T-helper 2 cell treated with Interferon-gamma antibody and Interleukin-4, amounts not matched to agents 100 ng/mL and 5 ng/mL, for 36 hours (primary cell): ENCODE measurements around the gene PLA1A. TPM values are rescaled to one million over a fixed set of nuclear protein-coding genes. Genes with fewer than 3 reads are reported as not detected.

Experiments
- intact Hi-C: fragments of 100-400 bp; cut with micrococcal nuclease; formaldehyde crosslinking; loops from one replicate; pipeline ENCODE4 v1.15.1; 2023
- total RNA-seq: library from RNA; stranded (reverse); gene quantifications from 2 replicates; pipeline ENCODE4 v1.2.3, GENCODE V29; 2022

PLA1A gene
- total RNA-seq, 1 donor from 2014 or later = not detected

DNA sequence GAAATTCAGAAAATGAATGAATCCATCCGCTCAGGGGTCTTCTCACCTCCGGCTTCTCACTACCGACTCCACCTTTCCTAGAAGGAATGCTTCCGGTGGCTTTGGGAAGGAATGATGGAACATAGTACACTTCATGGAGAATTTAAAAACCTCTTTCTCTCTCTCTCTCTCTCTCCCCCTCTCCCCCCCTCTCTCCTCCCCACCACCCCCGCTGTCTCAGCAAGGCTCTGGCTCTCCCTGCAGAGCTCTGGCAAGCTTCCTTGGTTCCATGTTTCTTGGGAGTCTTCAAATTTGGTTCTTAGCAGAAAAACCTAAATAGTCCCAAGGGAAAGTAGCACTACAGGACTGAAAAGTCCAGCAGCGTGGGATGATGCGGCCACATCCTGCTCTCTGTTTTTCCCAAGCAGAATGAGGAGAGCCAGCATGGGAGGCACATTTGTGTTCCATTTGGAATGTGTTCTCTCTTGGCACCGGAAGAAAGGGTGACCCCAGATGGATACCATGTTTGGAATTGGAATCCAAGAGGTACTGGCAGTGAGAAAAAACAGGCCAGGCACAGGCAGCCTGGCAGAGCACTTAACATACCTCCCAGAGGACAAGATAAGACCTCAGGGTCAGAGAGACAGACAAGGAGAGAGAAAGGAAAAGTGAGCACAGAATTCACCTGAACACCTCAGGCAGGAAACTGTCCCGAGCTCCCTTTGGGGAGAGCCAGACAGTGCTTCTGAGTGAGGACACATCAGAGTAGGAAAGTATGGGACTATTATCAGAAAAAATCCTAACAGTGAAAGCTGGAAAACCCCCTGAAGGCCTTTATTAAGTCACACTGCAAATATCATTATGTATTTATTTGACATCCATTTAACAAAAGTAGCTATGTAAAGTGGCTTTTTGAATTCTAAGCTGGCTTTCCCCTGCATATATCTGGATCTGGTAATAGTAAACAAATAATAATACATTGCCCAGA, 63.1 kb downstream of the PLA1A start, which contains the start of gene POPDC2:
Gene POPDC2 (minus strand): TSS at position 116 of the 967 bp plus-strand sequence. CDS start 166 bp downstream, outside the sequence.
- intact Hi-C loops = no loop called here

- intact Hi-C loops = no loop called here
Observed at GRCh38 chr3:119662604-119663373, 65.1 kb downstream of the PLA1A start.

- intact Hi-C loops = no loop called here
Observed at GRCh38 chr3:119663885-119664284, 66.2 kb downstream of the PLA1A start.

GRCh38 chr3:119664370-119664769, 66.7 kb downstream of the PLA1A start:
- intact Hi-C loops = no loop called here

DNA sequence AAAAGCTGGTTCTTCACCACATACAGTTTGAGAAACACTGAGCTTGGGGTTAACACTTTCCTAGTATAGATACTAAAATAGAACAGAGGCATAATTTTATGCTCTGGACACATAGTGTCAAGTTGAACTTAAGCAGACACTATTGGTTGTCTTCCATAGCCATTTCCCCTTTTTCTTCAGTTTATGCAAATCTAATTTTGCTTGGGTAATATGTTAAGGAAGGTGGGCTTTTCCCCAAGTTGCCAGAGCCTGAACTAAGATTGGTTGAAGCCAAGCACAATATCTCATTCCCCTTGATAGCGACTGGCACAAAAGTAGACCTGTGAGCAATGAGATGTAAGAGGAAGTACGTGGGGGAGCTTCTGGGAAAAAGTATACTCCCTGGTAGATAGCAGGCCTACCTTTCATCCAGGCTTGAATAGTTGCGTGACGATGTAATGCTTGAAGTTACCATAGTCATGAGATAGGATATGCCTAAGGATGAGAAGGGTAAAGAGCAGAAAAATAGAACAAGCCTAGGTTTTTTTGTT, 67.2 kb downstream of the PLA1A start:
- intact Hi-C loops = no loop called here

DNA sequence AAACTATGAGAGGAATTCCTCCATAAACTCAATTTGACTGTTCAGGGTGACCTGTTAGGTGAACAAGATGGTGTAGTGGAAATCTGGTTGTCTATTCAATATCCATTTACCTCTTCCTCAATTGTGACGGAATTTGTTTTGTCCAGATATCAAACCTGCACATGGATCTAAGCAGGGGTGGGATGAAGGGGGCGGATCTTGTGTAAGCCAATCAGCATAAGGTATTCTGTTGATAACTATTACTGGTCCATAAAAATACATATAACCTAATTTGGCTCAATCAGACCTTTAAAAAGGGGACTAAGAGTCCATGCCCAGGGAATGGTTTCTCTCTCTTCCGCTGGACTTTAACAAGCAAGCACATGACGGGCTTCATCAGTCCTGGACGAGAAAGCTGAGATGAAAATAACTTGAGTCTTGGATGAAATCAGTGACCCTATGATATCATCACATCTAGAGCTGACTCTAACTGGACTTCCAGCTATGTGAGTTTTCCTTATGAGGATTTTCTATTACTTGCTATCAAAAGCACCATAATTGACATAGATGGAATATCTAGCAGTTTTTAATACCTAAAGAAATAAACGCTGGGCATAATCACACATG, 68.4 kb downstream of the PLA1A start:
- intact Hi-C loops = no loop called here

DNA sequence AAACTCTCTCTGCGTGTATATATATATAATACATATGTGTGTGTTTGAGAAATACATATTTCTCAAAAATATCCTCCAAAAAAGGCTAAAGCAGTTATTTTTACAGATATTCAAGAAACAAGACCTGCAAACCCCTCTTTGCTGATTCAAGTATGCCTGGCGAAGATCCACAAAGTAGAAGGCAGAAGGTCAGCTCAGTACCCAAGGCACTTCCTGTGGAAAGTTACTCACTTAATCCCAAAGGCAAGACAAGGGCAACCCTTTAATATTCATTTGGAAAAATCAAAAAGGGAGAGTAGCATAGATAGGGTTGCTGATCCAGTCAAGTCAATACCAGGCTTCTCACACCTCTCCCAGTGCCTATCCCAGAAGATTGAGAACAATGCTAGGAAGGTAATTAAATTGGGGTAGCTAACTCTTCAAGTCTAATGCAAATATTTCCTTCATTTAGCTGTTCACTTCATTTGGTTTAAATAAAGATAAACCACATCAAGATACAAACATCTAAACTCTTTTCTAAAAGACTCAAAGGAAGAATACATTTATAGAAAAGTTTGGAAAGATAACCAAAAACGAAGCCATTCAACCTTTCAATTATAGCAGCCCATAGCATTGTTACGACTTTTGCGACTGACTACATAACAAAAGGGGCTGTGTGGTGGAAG, 72.4 kb downstream of the PLA1A start:
- intact Hi-C loops = no loop called here

- intact Hi-C loops = no loop called here
Observed at GRCh38 chr3:119672776-119673175, 75.1 kb downstream of the PLA1A start.

DNA sequence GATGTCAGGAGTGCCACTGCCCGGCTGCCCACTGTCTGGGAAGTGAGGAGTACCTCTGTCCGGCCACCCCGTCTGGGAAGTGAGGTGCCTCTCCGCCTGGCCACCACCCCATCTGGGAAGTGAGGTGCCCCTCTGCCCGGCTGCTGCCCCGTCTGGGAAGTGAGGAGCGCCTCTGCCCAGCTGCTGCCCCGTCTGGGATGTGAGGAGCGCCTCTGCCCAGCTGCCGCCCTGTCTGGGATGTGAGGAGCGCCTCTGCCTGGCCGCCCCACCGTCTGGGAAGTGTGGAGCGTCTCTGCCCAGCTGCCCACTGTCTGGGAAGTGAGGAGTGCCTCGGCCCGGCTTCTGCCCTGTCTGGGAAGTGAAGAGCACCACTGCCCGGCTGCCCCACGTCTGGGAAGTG, 76.2 kb downstream of the PLA1A start:
- intact Hi-C loops = no loop called here

- intact Hi-C loops = loop anchor here (5.0 kb wide), 2 partner anchors 98 to 398 kb away; partner anchors contain the start of gene ADPRH
Observed at GRCh38 chr3:119675188-119675874, 77.6 kb downstream of the PLA1A start.

GRCh38 chr3:119676020-119676419, 78.3 kb downstream of the PLA1A start:
- intact Hi-C loops = loop anchor here (2.0 to 5.0 kb wide), 3 partner anchors 75 to 399 kb away; partner anchors contain the start of gene ADPRH

DNA sequence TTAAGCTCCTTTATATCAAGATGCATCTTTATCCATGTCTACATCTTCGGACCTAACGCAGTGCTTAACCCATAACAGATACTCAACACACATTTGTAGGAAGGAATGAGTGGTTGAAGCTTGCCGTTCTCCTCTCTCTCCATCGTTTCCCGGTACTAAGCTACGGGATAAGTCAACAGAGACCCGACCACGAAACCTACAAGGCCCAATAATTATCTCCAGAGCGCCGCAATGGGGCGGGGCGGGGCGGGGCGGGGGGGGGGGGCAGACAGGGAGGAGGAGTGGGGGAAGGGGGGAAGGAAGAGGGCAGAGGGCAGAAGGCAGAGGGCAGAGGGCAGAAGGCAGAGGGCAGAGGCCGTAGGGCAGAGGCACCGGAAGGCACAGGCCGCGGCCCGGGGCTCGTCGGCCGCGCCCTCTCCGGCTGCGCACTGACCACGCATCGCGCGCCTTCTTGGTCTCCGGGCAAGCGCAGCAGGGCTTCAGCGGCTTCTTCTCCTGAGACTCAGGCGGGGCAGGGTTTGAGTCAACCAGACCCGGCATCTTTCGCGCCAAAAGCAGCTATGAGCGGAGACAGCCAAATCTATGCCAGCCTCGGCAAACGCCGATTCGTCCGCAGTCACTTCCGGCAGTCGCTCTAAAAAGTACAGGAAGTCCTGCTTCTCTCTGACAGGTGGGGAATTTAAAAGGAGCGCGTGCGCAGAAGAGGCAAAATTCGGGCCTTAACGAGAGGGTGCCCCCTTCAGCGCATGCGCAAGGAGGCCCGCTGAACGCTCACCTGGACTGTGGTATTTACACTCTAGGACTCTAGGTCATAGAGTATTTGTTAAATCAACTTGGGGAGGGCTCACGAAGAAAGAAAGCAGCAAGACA, 79.3 kb downstream of the PLA1A start, which contains the start of gene COX17:
Gene COX17 (minus strand): TSS at position 636 of the 870 bp plus-strand sequence. CDS start 96 bp downstream, at position 540.
- intact Hi-C loops = loop anchor here (1.0 to 5.0 kb wide), 14 partner anchors 23 to 1065 kb away; partner anchors contain the start of genes ADPRH, ARHGAP31, GSK3B and GTF2E1

DNA sequence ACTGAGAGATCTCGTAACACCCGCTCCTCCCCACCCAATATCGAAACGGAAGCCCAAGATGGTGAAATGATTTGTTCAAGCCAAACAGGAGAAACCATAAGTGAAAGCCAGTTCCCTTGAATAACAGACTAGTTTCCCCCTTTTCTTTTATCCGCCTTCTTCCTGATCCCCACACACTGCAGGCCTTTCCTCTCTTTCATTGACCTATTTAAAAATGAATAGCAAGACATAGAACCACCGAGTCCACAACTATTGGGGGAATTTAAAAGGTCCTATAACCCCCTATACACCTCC, 79.9 kb downstream of the PLA1A start:
- intact Hi-C loops = loop anchor here (1.0 to 5.0 kb wide), 14 partner anchors 23 to 1065 kb away; partner anchors contain the start of genes ADPRH, ARHGAP31, GSK3B and GTF2E1

DNA sequence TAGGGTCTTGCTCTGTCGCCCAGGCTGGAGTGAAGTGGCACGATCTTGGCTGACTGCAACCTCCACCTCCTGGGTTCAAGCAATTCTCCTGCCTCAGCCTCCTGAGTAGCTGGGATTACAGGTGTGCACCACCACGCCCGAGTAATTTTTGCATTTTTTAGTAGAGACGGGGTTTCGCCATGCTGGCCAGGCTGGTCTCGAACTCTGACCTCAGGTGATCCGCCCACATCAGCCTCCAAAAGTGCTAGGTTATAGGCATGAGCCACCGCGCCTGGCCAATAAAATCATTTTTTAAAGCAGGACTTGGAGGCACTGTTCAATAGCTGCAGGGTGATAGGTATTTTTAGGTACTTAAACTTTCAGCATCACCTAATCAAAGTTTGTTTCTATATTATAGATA, 80.5 kb downstream of the PLA1A start:
- intact Hi-C loops = loop anchor here (5.0 kb wide), 2 partner anchors 101 to 401 kb away; partner anchors contain the start of gene ADPRH

Other genes starting within 250 kb of the PLA1A start
- gene TMEM39A, start 134.3 kb upstream of the PLA1A start, total RNA-seq = 43.7 and 48.3 TPM in 2 replicates
- 28.1 and 29.5 TPM in 2 replicates for gene POGLUT1, start 128.9 kb upstream of the PLA1A start, total RNA-seq
- gene TIMMDC1, start 99.3 kb upstream of the PLA1A start, total RNA-seq = 66.1 and 68.1 TPM in 2 replicates
- 9.6 and 11.1 TPM in 2 replicates for gene CD80, start 38.3 kb upstream of the PLA1A start, total RNA-seq
- gene ADPRH, start 18.4 kb upstream of the PLA1A start, total RNA-seq = 2.8 TPM in 2 replicates
- gene POPDC2, start 62.7 kb downstream of the PLA1A start, total RNA-seq = 2.2 and 2.6 TPM in 2 replicates
- 47.2 and 50.3 TPM in 2 replicates for gene COX17, start 79.5 kb downstream of the PLA1A start, total RNA-seq
- not detected in 2 replicates for gene CFAP91, start 105.1 kb downstream of the PLA1A start, total RNA-seq
- 0.07 and 0.09 TPM in 2 replicates for gene NR1I2, start 184.2 kb downstream of the PLA1A start, total RNA-seq